GM10266 (cell line): Measurements from ENCODE around the gene CEBPE.

Experiments used
- DNase-seq: peaks from one replicate; pipeline ENCODE4 v3.0.0; 2012; ENCODE audit errors: extremely low spot score
- TF ChIP-seq, protein P1 (sequence below): IDR thresholded peaks from 2 replicates; pipeline ENCODE4 v1.5.1; 2012; ENCODE audit warnings: mild to moderate bottlenecking, low read depth; ENCODE audit not compliant: control insufficient read depth, insufficient read depth; ENCODE audit errors: missing control alignments

Gene CEBPE

DNA sequence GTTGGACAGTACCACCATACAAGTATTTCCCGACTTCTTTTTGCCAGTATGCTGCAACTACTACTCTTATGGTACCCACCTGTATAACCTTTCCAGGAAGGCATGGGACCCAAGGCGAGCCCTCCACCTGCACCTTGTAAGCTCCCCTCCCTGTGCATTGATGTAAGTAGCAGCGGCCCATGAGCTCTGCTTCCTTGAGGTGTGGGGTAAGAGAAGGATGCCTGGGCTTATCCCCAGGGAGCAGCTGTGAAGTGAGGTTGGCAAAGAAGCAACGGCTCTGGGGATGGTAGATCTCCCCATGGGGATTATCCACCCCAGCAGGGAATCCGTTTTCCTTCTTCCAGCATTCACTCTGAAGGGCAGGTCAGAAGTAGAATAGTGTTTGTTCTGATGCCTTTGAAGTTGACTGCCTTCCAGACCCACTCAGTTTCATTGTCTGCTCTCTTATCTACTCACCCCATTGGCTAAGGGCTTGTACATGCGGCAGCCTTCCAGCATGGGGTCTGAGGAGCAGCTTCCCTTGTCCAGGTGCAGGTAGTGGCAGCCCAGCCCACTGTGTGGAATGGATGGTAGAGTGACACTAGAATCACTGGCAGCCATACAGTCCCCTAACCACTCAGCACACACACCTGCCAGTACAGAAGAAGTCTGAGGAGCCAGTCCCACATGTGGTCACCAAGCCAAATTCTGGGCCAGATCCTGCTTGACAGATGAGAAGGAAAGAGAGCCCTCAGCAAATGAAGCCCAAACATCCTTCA, 17.7 kb downstream of the CEBPE start:
- TF ChIP-seq, protein P1, sequence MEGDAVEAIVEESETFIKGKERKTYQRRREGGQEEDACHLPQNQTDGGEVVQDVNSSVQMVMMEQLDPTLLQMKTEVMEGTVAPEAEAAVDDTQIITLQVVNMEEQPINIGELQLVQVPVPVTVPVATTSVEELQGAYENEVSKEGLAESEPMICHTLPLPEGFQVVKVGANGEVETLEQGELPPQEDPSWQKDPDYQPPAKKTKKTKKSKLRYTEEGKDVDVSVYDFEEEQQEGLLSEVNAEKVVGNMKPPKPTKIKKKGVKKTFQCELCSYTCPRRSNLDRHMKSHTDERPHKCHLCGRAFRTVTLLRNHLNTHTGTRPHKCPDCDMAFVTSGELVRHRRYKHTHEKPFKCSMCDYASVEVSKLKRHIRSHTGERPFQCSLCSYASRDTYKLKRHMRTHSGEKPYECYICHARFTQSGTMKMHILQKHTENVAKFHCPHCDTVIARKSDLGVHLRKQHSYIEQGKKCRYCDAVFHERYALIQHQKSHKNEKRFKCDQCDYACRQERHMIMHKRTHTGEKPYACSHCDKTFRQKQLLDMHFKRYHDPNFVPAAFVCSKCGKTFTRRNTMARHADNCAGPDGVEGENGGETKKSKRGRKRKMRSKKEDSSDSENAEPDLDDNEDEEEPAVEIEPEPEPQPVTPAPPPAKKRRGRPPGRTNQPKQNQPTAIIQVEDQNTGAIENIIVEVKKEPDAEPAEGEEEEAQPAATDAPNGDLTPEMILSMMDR, result no peak
- DNase-seq, result no peak

DNA sequence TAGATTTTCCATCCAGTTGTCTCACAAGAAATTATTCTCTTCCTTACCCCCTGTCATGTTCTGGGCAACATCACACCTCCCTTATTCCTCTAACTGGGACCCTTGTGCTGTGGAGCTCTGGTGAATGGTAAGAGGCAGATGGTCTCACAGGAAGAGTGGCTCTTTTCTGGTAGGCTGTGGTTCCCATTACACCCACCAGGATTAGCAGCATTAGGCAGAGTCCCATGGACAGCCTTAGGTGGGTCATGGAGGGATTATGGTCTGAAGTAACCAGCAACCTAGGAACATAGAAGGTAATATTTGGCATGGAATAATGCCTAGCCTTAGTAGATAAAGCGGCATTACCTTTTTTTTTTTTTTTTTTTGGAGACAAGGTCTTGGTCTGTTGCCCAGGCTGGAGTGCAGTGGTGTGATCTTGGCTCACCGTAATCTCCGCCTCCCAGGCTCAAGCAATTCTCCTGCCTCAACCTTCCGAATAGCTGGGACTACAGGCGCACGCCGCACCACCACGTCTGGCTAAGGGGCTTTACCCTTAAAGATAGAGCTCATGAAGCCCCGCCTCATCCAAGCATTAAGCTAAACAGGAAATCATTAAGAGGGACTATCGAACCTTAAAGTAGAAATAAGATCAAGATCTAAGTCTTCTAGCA, 19.7 kb downstream of the CEBPE start:
- TF ChIP-seq, protein P1, result no peak
- no peak for DNase-seq

DNA sequence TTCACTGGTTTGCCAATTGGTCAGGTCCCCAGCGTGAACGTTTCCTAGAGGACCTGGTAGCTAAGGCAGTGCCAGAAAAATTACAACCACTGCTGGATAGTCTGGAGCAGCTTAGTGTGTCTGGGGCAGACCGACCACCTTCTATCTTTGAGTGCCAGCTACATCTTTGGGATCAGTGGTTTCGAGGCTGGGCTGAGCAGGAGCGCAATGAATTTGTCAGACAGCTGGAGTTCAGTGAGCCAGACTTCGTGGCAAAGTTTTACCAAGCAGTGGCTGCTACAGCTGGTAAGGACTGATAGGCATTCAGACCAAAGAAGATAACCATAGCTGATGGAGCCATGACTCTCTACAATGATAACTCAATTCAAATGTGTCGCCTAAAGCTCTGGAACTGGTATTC, 21.3 kb downstream of the CEBPE start:
- TF ChIP-seq, protein P1, result no peak
- DNase-seq, result no peak

DNA sequence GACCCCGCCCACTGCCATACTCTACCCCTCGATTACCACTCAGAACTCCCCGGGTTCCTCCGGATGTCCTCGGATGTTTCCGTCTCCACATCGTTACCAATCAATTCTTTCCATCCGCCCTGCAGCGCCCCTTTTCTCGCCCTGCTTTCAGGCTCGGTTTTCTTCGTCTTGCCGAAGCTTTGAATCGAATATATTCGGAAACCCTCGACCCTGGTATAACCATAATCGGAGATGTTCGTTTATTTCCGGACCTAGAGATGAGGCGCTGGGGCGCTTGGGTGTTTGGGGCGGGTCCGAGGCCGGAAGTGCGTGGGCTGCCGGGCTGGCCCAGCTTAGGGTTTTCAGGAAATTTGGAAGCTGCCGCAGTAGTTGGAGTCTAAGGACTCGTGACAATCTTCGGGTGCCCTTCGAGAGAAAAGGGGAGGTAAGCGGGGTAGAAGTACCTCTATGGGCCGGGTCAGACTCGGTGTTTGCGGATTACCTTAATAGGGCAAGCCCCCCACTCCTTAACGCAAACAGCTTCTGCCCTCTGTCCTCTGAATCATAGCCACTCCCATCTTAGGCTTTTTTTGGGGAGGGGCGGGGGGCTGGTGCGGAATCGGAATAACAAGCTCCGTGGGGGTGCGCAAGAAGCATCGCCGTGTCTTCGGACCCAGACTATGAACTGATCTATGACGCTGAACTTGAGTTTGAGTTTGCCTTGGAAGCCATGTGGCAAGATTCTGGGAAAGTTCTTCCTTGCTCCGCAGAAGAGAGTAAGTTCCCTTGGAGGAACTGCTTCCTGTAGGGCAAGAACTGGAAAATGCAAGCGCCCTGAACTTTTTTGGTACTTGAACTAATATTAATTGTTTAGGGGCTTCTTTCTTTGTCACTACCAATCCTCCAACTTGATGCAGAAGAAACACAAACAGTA, 23.6 kb downstream of the CEBPE start, which contains the start of gene C14orf119:
Gene C14orf119 (plus strand): TSS at position 310 of the 913 bp plus-strand sequence. CDS start 2,154 bp downstream, outside the sequence.
- peak; percentile 98 for DNase-seq
- TF ChIP-seq, protein P1, result no peak

DNA sequence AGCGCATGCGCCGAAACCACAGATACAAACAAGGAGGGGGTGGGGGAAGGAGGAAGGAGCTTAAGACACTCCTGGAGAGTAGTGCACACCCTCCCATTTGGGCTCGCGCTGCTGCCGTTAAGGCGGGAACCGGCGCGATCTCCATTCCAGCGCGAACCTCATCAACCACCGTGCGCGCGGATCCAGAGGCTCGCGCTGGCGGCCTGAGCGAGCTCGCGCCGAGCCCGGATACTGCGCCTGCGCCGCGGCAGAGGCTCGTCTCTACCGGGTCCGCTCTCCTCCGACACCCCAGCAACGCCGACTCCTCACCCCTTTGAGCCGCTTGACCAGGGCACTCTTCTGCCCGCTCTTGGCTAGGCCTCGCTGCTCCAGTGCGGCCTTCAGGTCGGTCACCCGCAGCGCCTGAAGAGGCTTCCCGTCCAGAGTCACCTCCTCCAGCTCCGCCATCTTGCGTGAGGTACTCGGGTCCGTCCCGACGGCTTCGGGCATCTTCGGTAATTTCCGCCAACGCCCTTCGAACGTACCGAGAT, 24.3 kb downstream of the CEBPE start, which contains the start of gene ACIN1:
Gene ACIN1 (minus strand): TSS at position 471 of the 530 bp plus-strand sequence. CDS start 24 bp downstream, at position 447.
- TF ChIP-seq, protein P1, result no peak
- DNase-seq, result peak; percentile 75

DNA sequence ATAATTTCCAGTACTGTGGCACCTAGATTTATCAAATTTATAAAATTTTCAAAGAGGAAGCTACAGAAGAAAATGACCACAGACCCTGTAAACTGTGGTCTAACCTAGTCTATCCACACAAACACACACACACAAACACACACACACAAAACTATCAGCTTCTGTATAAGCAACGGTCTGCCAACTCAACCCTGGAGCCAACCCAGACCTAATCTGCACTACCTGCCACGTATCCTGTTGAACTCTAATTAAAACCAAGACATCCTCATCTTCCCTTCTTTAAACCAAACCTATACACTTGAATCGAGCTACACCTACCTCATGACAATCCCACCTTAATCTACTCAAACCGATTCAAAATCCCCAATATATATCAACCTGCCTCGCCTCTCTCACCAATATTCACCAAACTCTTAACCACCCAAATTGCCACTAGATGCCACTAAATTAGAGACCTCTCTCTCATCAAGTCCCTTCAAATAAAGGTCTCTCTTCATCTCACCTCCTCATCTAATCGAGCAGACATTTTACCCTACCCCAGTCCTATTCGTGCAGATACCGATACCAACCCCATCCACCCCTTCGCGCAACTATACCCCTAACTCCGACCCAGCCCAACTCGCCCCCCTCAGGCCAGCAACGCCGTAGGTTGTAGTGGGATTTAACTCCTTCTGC, 24.9 kb downstream of the CEBPE start:
- TF ChIP-seq, protein P1, result peak; percentile 33
- DNase-seq, result no peak
